Vagina (tissue), 2 donors: ENCODE results near the gene KIAA0513. TPM values are rescaled to one million over a fixed set of nuclear protein-coding genes. Genes with fewer than 3 reads are reported as not detected.

ENCODE experiments used
- DNase-seq, 2 donors: peaks; one replicate each; pipeline ENCODE4 v3.0.0-alpha.2; 2017; ENCODE audit errors: extremely low spot score in 2 of 2
- H3K27ac ChIP-seq: fragments of 200-600 bp; sonication (generic); one replicate; pipeline ENCODE4 v1.5.1; 2019
- H3K27me3 ChIP-seq: fragments of 200-600 bp; sonication (generic); one replicate; pipeline ENCODE4 v1.5.1; 2019
- H3K36me3 ChIP-seq, 2 donors: fragments of 200-600 bp; sonication (generic); one replicate each; pipeline ENCODE4 v1.5.1; 2017 to 2019
- H3K4me1 ChIP-seq: fragments of 200-600 bp; sonication (generic); one replicate; pipeline ENCODE4 v1.5.1; 2019
- H3K4me3 ChIP-seq, 2 donors: fragments of 200-600 bp; sonication (generic); 1 replicate in 1 of 2; 2 replicates in 1 of 2; pipeline ENCODE4 v1.5.1; 2016 to 2019
- H3K9me3 ChIP-seq: fragments of 200-600 bp; sonication (generic); one replicate; pipeline ENCODE4 v1.5.1; 2019
- CTCF ChIP-seq, 3 experiments: fragments of 450-650 bp in 2 of 3; fragments of 200-600 bp in 1 of 3; sonication (generic) in 1 of 3; IDR thresholded peaks; one replicate each; pipeline ENCODE4 v1.5.1; 2017 to 2019; ENCODE audit warnings: antibody characterized with exemption in 3 of 3, mild to moderate bottlenecking in 2 of 3, moderate library complexity in 2 of 3
- POLR2A ChIP-seq, 2 donors: fragments of 450-650 bp; IDR thresholded peaks; one replicate each; pipeline ENCODE4 v1.6.1; 2017; ENCODE audit warnings: antibody characterized with exemption in 2 of 2, mild to moderate bottlenecking in 2 of 2, moderate library complexity in 2 of 2
- POLR2AphosphoS5 ChIP-seq, 2 donors: sonication (generic); formaldehyde crosslinking; IDR thresholded peaks; one replicate each; pipeline ENCODE4 v1.9.0; 2017; ENCODE audit warnings: antibody characterized with exemption in 2 of 2, mild to moderate bottlenecking in 2 of 2, low read depth in 1 of 2; ENCODE audit not compliant: insufficient read depth in 1 of 2
- intact Hi-C: fragments of 100-400 bp; cut with DNase I; formaldehyde crosslinking; loops from one replicate; pipeline ENCODE4 v1.15.1; 2023
- total RNA-seq: library from RNA; depleted of rRNA; stranded (reverse); fragments of >200 nt; gene quantifications from one replicate; pipeline ENCODE4 v1.2.3, GENCODE V29; 2016

The KIAA0513 gene
- total RNA-seq, 1 donor from 2014 or later, result 26.8 TPM

DNA sequence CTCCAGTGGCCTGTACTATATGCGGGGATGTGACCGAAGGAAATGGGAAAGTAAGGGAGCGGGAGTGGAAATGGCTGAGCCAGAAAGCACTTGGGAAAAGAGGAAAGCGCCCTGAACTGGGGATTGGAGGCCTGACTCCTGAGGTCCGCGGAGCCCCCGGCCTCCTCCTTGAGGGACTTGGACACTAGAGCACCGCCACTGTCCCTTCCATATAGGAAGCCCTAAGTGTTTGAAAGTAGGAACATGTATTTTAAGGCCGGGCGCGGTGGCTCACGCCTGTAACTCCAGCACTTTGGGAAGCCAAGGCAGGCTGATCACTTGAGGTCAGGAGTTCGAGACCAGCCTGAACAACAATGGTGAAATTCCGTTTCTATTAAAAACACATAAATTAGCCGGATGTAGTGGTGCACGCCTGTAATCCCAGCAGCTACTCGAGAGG, 15.7 kb upstream of the KIAA0513 start:
- no peak for DNase-seq
- H3K36me3 ChIP-seq, result no peaks in the 10 kb centered on the region
- H3K4me3 ChIP-seq, result peak overlapping the region; percentile 78 to 87
- H3K4me1 ChIP-seq, result peaks cover 45% of the 10 kb centered on the region
- no peaks in the 10 kb centered on the region for H3K9me3 ChIP-seq
- peak overlapping the region; percentile 97 for H3K27ac ChIP-seq
- H3K27me3 ChIP-seq, result no peaks in the 10 kb centered on the region
- intact Hi-C loops, result no loop called here
- TF ChIP-seq POLR2AphosphoS5 (IDR thresholded peaks at IDR 0.05; ENCODE audit: insufficient read depth in 1 of 2, low read depth in 1 of 2), result no peak
- no peak for TF ChIP-seq CTCF (IDR thresholded peaks at IDR 0.05)
- no peak for TF ChIP-seq POLR2A (IDR thresholded peaks at IDR 0.05)

DNA sequence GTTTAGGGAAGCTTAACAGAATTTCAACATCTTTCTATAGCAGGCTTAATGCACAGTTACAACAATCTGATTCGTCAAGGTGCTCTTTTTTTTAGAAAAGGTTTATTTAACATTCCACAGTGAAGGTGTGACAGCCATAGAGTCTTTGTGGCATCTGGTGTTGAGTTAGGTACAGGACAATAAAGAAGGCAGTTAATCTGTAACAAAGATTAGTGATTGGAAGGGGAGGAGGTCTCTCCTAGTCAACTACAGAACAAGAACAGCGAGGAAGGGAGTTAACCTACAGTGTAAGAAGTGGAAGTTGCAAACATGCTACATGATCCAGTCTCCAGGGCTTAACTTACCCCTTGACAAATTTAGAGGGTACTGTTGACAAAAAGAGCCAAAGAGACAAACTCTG, 13.3 kb upstream of the KIAA0513 start:
- TF ChIP-seq POLR2A (IDR thresholded peaks at IDR 0.05), result no peak
- no peak for TF ChIP-seq POLR2AphosphoS5 (IDR thresholded peaks at IDR 0.05; ENCODE audit: insufficient read depth in 1 of 2, low read depth in 1 of 2)
- TF ChIP-seq CTCF (IDR thresholded peaks at IDR 0.05), result no peak
- no peak for DNase-seq
- H3K9me3 ChIP-seq, result no peaks in the 10 kb centered on the region
- no peaks in the 10 kb centered on the region for H3K36me3 ChIP-seq
- H3K4me3 ChIP-seq, result no peak overlapping the region
- intact Hi-C loops, result no loop called here
- peaks cover 23% of the 10 kb centered on the region for H3K4me1 ChIP-seq
- H3K27ac ChIP-seq, result no peak overlapping the region
- no peaks in the 10 kb centered on the region for H3K27me3 ChIP-seq

DNA sequence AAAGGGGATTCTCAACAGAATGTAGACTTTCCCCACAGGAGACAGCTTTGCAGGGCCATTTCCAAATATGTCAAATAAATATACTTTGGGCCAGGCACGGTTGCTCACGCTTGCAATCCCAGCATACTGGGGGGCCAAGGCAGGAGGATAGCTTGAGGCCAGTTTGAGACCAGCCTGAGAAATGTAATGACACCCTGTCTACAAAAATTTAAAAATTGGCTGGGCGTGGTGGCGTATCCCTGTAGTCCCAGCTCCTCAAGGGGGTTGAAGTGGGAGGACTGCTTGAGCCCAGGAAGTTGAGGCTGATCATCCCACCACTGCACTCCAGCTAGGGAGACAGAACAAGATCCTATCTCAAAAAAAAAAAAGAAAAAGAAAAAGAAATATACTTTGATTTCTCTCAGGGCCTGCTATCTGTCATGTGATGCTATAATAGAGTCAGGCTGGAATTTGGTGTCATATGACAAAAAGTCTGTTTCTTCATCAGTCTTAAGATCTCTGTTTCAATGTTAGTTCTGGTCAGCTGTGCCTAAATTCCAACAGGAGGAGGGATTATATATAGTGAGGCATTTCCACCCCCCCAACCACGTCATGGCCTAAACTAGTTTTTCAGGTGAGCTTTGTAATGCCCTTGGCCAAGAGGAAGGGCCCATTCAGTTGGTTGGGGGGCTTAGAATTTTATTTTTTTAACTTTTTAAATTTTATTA, 12.0 kb upstream of the KIAA0513 start:
- TF ChIP-seq CTCF (IDR thresholded peaks at IDR 0.05) (no peak), POLR2A (IDR thresholded peaks at IDR 0.05) (no peak), POLR2AphosphoS5 (IDR thresholded peaks at IDR 0.05; ENCODE audit: insufficient read depth in 1 of 2, low read depth in 1 of 2) (no peak)
- Histone ChIP-seq H3K27me3 (no peaks in the 10 kb centered on the region), H3K9me3 (no peaks in the 10 kb centered on the region), H3K4me3 (no peak overlapping the region), H3K36me3 (no peaks in the 10 kb centered on the region), H3K27ac (no peak overlapping the region), H3K4me1 (peaks cover 18% of the 10 kb centered on the region)
- DNase-seq, result no peak
- intact Hi-C loops, result no loop called here

GRCh38 chr16:85017151-85017550, 10.4 kb upstream of the KIAA0513 start:
- Histone ChIP-seq H3K27ac (no peak overlapping the region), H3K4me1 (peaks cover 10% of the 10 kb centered on the region), H3K4me3 (no peak overlapping the region), H3K36me3 (no peaks in the 10 kb centered on the region), H3K27me3 (no peaks in the 10 kb centered on the region), H3K9me3 (no peaks in the 10 kb centered on the region)
- intact Hi-C loops, result no loop called here
- TF ChIP-seq POLR2AphosphoS5 (IDR thresholded peaks at IDR 0.05; ENCODE audit: insufficient read depth in 1 of 2, low read depth in 1 of 2) (no peak), POLR2A (IDR thresholded peaks at IDR 0.05) (no peak), CTCF (IDR thresholded peaks at IDR 0.05) (no peak)
- DNase-seq, result no peak

DNA sequence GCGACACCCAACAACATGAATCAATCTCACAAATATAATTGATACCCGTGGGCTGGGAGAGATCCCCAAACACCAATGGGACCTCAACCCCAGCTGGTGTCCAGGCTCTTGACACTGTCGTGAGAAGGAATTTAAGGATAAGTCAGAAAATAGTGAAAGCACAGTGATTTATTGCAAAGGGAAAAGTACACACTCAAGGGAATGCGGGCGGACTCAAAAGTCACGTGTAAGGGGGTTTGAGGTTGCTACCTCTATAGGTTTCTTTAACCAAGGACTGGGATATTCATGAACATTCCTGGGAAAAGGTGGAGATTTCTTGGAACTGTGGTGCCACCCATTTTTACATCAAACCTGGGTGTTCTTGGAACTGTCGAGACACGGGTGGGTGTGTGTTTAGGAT, 10.0 kb upstream of the KIAA0513 start:
- no peak for TF ChIP-seq POLR2AphosphoS5 (IDR thresholded peaks at IDR 0.05; ENCODE audit: insufficient read depth in 1 of 2, low read depth in 1 of 2)
- no peak for TF ChIP-seq CTCF (IDR thresholded peaks at IDR 0.05)
- TF ChIP-seq POLR2A (IDR thresholded peaks at IDR 0.05), result no peak
- H3K4me1 ChIP-seq, result peaks cover 9% of the 10 kb centered on the region
- intact Hi-C loops, result no loop called here
- no peaks in the 10 kb centered on the region for H3K9me3 ChIP-seq
- H3K27ac ChIP-seq, result no peak overlapping the region
- no peak overlapping the region for H3K4me3 ChIP-seq
- DNase-seq, result no peak
- no peaks in the 10 kb centered on the region for H3K27me3 ChIP-seq
- H3K36me3 ChIP-seq, result no peaks in the 10 kb centered on the region
